Neural crest cell (in vitro differentiated cells): Measurements from ENCODE around the gene SLC1A7. TPM values are rescaled to one million over a fixed set of nuclear protein-coding genes. Genes with fewer than 3 reads are reported as not detected.

ENCODE experiments used
- DNase-seq: peaks from one replicate; pipeline ENCODE4 v3.0.0; 2021; ENCODE audit warnings: low read depth, mixed read lengths, low spot score
- H3K27ac Mint-ChIP-seq: one replicate; pipeline ENCODE4 v1.8.0; 2021; ENCODE audit warnings: mild to moderate bottlenecking, mixed read lengths; ENCODE audit not compliant: unreplicated experiment
- H3K27me3 Mint-ChIP-seq: 2 replicates; pipeline ENCODE4 v1.8.0; 2021; ENCODE audit warnings: low read depth, mild to moderate bottlenecking, mixed read lengths
- H3K36me3 Mint-ChIP-seq: 2 replicates; pipeline ENCODE4 v1.8.0; 2021; ENCODE audit warnings: low read depth, mild to moderate bottlenecking, mixed read lengths
- H3K4me1 Mint-ChIP-seq: 2 replicates; pipeline ENCODE4 v1.8.0; 2021; ENCODE audit warnings: mixed read lengths
- H3K4me3 Mint-ChIP-seq: one replicate; pipeline ENCODE4 v1.8.0; 2021; ENCODE audit warnings: mild to moderate bottlenecking, mixed read lengths
- H3K9me3 Mint-ChIP-seq: 2 replicates; pipeline ENCODE4 v1.8.0; 2021; ENCODE audit warnings: mixed read lengths
- total RNA-seq: library from RNA; stranded (reverse); gene quantifications from 2 replicates; pipeline ENCODE4 v1.2.1, GENCODE V29; 2021
- TF ChIP-seq, protein P1 (sequence below): fragments of 200-600 bp; sonication (generic); conservative IDR thresholded peaks from 2 replicates; pipeline ENCODE4 v1.5.0; 2021; ENCODE audit warnings: antibody characterized with exemption, mild to moderate bottlenecking

The SLC1A7 gene
- total RNA-seq, 1 donor from 2014 or later = not detected

DNA sequence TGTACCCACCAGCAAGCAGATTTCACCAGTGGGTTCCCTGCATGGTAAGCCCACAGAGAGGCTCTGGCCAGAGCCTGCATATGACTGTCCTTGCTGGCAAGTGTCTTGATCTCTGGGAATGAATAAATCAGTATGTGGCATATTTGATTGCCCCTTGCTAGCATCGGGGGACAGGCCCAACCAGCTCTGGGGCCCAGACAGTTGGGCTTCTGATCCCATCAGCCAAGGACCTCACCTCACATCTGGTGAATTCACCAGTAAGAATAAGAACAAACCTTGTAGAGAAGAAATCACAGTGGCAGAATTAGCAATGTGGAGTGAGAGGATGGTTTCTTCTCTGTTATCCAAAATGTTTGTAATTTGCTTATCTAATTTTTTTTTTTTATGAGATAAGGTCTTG, 15.9 kb downstream of the SLC1A7 start:
- Mint-ChIP-seq H3K27me3 (no peaks in the 10 kb centered on the region), H3K4me3 (no peak overlapping the region), H3K4me1 (peaks cover 39% of the 10 kb centered on the region), H3K27ac (no peak overlapping the region), H3K9me3 (no peaks in the 10 kb centered on the region), H3K36me3 (no peaks in the 10 kb centered on the region)
- TF ChIP-seq, protein P1, sequence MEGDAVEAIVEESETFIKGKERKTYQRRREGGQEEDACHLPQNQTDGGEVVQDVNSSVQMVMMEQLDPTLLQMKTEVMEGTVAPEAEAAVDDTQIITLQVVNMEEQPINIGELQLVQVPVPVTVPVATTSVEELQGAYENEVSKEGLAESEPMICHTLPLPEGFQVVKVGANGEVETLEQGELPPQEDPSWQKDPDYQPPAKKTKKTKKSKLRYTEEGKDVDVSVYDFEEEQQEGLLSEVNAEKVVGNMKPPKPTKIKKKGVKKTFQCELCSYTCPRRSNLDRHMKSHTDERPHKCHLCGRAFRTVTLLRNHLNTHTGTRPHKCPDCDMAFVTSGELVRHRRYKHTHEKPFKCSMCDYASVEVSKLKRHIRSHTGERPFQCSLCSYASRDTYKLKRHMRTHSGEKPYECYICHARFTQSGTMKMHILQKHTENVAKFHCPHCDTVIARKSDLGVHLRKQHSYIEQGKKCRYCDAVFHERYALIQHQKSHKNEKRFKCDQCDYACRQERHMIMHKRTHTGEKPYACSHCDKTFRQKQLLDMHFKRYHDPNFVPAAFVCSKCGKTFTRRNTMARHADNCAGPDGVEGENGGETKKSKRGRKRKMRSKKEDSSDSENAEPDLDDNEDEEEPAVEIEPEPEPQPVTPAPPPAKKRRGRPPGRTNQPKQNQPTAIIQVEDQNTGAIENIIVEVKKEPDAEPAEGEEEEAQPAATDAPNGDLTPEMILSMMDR = no peak
- DNase-seq = no peak

DNA sequence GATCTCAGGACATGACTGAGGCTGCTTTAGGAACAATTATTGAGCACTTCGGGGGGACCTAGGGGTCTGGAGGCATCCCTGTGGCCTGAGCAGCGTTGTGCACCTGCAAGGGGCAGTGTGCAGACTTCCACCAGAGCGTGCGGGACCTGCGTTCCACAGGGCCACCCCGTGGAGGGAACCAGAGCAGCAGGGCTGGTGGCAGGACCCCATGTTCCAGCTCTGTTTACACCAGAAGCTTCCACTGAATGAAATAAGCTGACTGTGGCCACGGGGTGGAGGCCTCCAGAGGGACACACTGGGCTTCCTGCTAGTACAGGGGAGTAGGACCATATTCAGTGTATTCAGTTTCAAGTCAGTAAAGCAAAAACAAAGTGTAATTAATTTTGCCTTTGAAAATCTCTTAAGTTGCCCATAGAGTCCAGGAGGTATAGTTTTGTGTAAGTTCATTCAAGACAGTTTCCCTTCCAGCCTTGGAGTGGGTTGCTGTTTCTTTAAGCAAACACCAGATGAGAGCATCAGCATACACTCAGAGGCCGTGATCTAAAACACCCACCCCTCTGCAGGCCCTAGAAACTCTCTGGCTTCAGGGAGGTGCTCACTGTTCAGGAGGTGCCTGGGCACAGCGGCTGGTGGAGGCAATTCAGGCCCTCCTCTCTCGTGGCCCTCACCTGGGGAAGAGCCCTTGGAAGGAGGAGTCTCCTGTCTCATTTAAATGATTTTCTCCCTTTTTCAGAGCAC, 16.6 kb downstream of the SLC1A7 start:
- H3K27ac Mint-ChIP-seq = no peak overlapping the region
- no peaks in the 10 kb centered on the region for H3K27me3 Mint-ChIP-seq
- no peaks in the 10 kb centered on the region for H3K36me3 Mint-ChIP-seq

DNA sequence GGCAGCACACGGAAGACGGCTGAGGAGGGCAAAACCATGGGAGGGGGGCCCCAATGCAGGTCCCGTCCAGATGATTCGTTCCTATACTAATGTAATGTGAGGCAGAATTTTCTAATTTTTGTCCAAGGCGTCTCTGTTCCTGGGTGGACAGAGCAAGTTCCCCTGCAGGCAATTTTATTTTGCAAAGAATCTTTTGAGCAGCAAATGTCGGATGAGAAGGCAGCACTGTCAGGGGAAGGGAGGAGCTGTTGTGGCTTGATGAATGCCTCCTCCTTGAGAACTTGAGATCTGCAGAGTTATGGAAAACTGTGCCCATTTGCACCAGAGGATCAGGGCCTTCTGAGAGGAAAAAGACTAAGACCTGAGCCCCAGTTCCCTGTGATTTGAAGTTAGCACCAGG, 17.3 kb downstream of the SLC1A7 start:
- TF ChIP-seq, protein P1 = no peak
- Mint-ChIP-seq H3K36me3 (no peaks in the 10 kb centered on the region), H3K27ac (no peak overlapping the region), H3K4me1 (peaks cover 45% of the 10 kb centered on the region), H3K27me3 (no peaks in the 10 kb centered on the region), H3K4me3 (no peak overlapping the region), H3K9me3 (no peaks in the 10 kb centered on the region)
- no peak for DNase-seq

More for the DNA sequence above, 16.6 kb downstream of the SLC1A7 start:
- TF ChIP-seq, protein P1 = no peak
- DNase-seq = no peak
- Mint-ChIP-seq H3K4me1 (peaks cover 46% of the 10 kb centered on the region), H3K4me3 (no peak overlapping the region), H3K9me3 (no peaks in the 10 kb centered on the region)

DNA sequence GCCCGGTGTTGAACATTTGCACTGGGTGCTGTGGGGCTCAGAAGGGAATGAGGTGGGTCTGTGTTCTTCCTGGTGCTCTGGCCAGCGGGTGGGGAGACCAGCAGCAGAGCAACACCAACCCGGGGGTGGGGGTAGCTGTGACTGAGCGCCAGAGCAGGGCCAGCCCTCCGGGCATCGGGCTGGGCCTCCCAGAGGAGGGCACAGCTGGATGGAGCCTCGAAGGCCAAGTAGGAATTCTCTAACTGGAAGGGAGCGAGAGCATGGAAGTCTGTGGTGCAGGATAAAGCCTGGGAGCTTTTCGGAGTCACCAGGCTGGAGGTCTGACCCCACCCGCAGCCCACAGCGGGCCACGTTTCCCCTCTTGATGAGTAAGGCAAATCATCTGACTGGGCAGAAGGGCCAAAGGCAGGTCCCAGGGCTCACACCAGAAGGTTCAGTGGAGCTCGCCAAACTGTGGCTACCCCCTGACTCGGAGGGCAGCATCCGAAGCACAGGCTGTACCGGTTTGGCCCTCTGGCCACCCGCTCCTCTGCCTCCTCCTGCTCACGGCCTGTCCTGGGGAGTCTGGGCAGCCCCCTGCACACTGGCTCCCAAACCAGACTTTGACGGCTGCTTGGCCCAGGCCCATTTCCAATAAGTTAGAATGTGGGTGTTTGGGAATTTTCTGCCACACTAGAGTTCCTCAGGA, 18.8 kb downstream of the SLC1A7 start:
- Mint-ChIP-seq H3K9me3 (no peaks in the 10 kb centered on the region), H3K36me3 (no peaks in the 10 kb centered on the region), H3K4me3 (no peak overlapping the region), H3K27me3 (no peaks in the 10 kb centered on the region), H3K4me1 (peaks cover 35% of the 10 kb centered on the region), H3K27ac (no peak overlapping the region)
- TF ChIP-seq, protein P1 = no peak
- DNase-seq = no peak

DNA sequence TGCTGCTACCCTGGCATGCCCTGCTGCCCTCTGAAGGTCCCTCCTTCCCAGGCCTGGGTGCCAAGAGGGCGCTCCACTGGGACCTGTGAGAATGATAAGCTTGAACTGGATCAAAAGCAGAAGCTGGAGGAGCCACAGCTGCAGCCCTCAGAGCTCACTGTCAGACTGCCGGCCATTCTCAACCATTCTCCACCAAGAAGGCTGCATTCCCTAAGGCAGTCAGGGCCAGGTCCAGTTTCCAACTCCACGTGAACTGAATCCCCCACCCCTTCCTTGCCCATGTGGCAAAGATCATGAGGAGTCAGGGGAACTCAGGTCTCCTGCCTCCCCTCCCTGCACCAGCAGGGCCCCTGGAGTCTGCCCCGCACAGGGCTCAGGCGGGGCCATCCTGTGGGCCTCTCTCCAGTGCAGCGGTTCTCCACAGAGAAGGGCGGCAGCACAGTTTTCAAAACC, 19.5 kb downstream of the SLC1A7 start:
- H3K27ac Mint-ChIP-seq = no peak overlapping the region
- no peak overlapping the region for H3K4me3 Mint-ChIP-seq
- DNase-seq = no peak
- H3K27me3 Mint-ChIP-seq = no peaks in the 10 kb centered on the region
- peaks cover 33% of the 10 kb centered on the region for H3K4me1 Mint-ChIP-seq
- no peaks in the 10 kb centered on the region for H3K36me3 Mint-ChIP-seq
- TF ChIP-seq, protein P1 = no peak
- H3K9me3 Mint-ChIP-seq = no peaks in the 10 kb centered on the region
